ENCODE results near the gene DENND2A.

Gene DENND2A

DNA sequence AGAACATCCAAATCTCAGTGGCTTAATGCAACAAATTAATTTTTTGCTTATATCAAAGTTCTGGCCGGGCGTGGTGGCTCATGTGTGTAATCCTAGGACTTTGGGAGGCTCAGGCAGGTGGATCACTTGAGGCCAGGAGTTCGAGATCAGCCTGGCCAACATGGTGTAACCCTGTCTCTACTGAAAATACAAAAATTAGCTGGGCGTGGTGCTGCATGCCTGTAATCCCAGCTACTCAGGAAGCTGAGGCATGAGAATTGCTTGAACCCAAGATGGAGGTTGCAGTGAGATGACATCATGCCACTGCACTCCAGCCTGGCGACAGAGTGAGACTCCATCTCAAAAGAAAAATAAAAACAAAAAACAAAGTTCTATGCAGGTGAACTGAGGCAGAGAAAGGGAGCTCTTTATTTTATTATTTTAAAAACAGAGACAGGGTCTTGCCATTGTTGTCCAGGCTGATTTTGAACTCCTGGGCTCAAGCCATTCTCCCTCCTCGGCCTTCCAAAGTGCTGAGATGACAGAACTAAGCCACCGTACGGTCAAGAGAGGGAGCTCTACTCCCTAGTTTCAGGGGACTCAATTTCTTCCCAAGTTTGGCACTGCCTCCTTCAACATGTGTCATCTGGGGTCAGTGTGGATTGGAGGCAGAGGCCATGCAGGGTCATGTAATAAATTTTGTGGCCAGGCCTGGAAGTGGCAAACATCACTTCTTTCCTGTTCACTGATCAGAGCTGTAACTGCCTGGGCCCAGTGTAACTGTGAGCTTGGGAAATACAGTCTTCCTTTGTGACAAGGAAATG, 34.5 kb upstream of the DENND2A start:
- no peak for TF ChIP-seq CEBPB (IDR thresholded peaks at IDR 0.05)
- TF ChIP-seq RAD21 (IDR thresholded peaks at IDR 0.05; ENCODE audit: low read depth): peak; percentile 58
- TF ChIP-seq, protein P1, sequence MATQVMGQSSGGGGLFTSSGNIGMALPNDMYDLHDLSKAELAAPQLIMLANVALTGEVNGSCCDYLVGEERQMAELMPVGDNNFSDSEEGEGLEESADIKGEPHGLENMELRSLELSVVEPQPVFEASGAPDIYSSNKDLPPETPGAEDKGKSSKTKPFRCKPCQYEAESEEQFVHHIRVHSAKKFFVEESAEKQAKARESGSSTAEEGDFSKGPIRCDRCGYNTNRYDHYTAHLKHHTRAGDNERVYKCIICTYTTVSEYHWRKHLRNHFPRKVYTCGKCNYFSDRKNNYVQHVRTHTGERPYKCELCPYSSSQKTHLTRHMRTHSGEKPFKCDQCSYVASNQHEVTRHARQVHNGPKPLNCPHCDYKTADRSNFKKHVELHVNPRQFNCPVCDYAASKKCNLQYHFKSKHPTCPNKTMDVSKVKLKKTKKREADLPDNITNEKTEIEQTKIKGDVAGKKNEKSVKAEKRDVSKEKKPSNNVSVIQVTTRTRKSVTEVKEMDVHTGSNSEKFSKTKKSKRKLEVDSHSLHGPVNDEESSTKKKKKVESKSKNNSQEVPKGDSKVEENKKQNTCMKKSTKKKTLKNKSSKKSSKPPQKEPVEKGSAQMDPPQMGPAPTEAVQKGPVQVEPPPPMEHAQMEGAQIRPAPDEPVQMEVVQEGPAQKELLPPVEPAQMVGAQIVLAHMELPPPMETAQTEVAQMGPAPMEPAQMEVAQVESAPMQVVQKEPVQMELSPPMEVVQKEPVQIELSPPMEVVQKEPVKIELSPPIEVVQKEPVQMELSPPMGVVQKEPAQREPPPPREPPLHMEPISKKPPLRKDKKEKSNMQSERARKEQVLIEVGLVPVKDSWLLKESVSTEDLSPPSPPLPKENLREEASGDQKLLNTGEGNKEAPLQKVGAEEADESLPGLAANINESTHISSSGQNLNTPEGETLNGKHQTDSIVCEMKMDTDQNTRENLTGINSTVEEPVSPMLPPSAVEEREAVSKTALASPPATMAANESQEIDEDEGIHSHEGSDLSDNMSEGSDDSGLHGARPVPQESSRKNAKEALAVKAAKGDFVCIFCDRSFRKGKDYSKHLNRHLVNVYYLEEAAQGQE (IDR thresholded peaks at IDR 0.05; ENCODE audit: low read depth): no peak
- TF ChIP-seq YY1 (IDR thresholded peaks at IDR 0.05; ENCODE audit: low read depth): no peak

DNA sequence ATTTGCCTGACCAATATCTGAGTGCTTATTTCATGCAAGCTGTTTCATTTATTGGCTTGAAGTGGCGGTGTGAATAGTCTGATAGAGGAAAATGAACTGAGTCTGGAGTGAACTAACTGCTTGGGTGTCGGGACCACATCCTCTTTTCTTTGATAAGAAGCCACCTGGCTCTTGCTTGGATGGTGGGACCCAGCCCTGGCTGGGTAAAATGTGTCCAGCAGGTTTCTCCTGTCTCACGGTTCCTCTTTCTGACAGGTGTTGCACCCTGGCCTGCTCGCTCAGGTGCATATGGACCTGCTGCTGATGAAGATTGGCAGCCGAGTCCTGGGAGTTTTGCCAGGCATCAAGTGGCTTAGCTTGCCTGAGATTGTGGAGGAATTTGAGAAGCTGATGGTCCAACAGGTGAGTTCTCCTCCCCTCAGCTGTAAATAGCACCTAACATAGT, 33.8 kb upstream of the DENND2A start:
- TF ChIP-seq TAF1 (IDR thresholded peaks at IDR 0.05; ENCODE audit: low read depth) (no peak), CREB1 (IDR thresholded peaks at IDR 0.05; ENCODE audit: low read depth) (no peak), YY1 (IDR thresholded peaks at IDR 0.05; ENCODE audit: low read depth) (no peak), EP300 (IDR thresholded peaks at IDR 0.05; ENCODE audit: borderline replicate concordance) (no peak), TEAD4 (IDR thresholded peaks at IDR 0.05) (no peak), FOXM1 (IDR thresholded peaks at IDR 0.05; ENCODE audit: borderline replicate concordance, low read depth) (no peak), RAD21 (IDR thresholded peaks at IDR 0.05; ENCODE audit: low read depth) (no peak), NFIC (IDR thresholded peaks at IDR 0.05) (no peak), ZBTB7A (IDR thresholded peaks at IDR 0.05; ENCODE audit: low read depth) (no peak), CEBPB (IDR thresholded peaks at IDR 0.05) (no peak), TCF12 (IDR thresholded peaks at IDR 0.05; ENCODE audit: low read depth) (no peak), EGR1 (IDR thresholded peaks at IDR 0.05) (no peak)
- TF ChIP-seq, protein P2, sequence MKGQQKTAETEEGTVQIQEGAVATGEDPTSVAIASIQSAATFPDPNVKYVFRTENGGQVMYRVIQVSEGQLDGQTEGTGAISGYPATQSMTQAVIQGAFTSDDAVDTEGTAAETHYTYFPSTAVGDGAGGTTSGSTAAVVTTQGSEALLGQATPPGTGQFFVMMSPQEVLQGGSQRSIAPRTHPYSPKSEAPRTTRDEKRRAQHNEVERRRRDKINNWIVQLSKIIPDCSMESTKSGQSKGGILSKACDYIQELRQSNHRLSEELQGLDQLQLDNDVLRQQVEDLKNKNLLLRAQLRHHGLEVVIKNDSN (IDR thresholded peaks at IDR 0.05): no peak
- TF ChIP-seq, protein P1 (IDR thresholded peaks at IDR 0.05; ENCODE audit: low read depth): no peak
- TF ChIP-seq, protein P3, sequence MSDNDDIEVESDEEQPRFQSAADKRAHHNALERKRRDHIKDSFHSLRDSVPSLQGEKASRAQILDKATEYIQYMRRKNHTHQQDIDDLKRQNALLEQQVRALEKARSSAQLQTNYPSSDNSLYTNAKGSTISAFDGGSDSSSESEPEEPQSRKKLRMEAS (IDR thresholded peaks at IDR 0.05): no peak

DNA sequence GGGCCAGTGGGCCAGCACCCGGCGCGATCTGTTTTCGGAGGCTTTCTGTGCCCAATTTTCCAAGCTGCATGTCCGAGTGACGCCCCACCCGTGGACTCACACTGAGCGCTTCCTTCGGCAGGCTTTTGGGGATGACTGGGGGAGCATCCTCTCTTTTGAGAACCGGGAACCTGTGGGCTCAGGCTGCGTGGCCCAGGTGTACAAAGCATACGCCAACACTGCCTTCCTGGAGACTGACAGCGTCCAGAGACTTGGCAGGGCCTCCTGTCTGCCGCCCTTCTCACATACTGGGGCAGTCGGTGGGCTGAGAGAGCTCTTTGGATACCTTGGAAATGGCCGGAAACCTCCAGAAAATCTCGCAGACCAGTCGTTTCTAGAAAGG, 33.2 kb upstream of the DENND2A start:
- TF ChIP-seq, protein P2 (IDR thresholded peaks at IDR 0.05): no peak
- TF ChIP-seq ZBTB7A (IDR thresholded peaks at IDR 0.05; ENCODE audit: low read depth) (no peak), YY1 (IDR thresholded peaks at IDR 0.05; ENCODE audit: low read depth) (no peak), NFIC (IDR thresholded peaks at IDR 0.05) (no peak), EGR1 (IDR thresholded peaks at IDR 0.05) (no peak), TAF1 (IDR thresholded peaks at IDR 0.05; ENCODE audit: low read depth) (no peak), TCF12 (IDR thresholded peaks at IDR 0.05; ENCODE audit: low read depth) (no peak), EP300 (IDR thresholded peaks at IDR 0.05; ENCODE audit: borderline replicate concordance) (no peak), RAD21 (IDR thresholded peaks at IDR 0.05; ENCODE audit: low read depth) (no peak), FOXM1 (IDR thresholded peaks at IDR 0.05; ENCODE audit: borderline replicate concordance, low read depth) (no peak), TEAD4 (IDR thresholded peaks at IDR 0.05) (no peak), CEBPB (IDR thresholded peaks at IDR 0.05) (no peak), CREB1 (IDR thresholded peaks at IDR 0.05; ENCODE audit: low read depth) (no peak)
- TF ChIP-seq, protein P1 (IDR thresholded peaks at IDR 0.05; ENCODE audit: low read depth): no peak
- TF ChIP-seq, protein P3 (IDR thresholded peaks at IDR 0.05): no peak

DNA sequence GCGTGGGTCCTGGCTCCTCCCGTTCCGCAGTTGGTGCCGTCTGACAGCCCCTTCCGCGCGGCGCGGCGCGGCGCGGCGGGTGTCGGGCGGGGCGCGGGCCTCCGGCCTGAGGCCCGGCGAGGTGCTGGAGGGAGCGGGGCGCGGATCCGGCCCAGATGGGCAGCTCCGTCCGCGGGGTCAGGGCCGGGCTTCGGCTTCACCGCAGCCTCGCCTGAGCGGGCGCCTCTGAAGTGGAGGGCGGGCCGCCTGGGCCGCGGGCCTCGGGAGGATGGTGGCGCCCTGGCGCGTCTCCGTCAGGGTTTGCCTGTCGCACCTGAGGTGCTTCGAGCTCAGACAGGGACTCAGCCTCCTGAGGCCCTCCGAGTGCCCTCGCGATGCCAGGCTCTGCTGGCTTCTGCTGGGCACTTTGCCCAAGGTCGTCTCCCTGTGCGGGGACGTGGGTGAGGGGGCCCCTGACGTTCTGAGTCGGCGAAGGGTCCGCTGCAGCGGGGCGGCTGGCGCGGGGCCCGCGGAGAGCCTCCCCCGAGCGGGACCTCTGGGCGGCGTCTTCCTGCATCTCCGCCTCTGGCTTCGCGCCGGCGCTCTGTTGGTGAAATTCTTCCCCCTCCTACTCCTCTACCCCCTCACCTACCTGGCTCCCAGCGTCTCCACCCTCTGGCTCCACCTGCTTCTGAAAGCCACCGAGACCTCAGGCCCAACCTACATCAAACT, 32.6 kb upstream of the DENND2A start:
- TF ChIP-seq NFIC (IDR thresholded peaks at IDR 0.05): no peak; the same call in none of the 2 replicates
- TF ChIP-seq, protein P1 (IDR thresholded peaks at IDR 0.05; ENCODE audit: low read depth): no peak
- TF ChIP-seq TAF1 (IDR thresholded peaks at IDR 0.05; ENCODE audit: low read depth): 0 out of 2 replicates have a peak, but pooled peaks have one; percentile 39
- no peak for TF ChIP-seq TEAD4 (IDR thresholded peaks at IDR 0.05)
- peak; percentile 65 for TF ChIP-seq ZBTB7A (IDR thresholded peaks at IDR 0.05; ENCODE audit: low read depth)
- TF ChIP-seq EP300 (IDR thresholded peaks at IDR 0.05; ENCODE audit: borderline replicate concordance): 0 out of 2 replicates have a peak, but pooled peaks have one; percentile 19
- no peak for TF ChIP-seq TCF12 (IDR thresholded peaks at IDR 0.05; ENCODE audit: low read depth)
- TF ChIP-seq YY1 (IDR thresholded peaks at IDR 0.05; ENCODE audit: low read depth): no peak
- TF ChIP-seq, protein P3 (IDR thresholded peaks at IDR 0.05): peak; percentile 54
